ENCODE results near the gene NDST1.

Gene NDST1

DNA sequence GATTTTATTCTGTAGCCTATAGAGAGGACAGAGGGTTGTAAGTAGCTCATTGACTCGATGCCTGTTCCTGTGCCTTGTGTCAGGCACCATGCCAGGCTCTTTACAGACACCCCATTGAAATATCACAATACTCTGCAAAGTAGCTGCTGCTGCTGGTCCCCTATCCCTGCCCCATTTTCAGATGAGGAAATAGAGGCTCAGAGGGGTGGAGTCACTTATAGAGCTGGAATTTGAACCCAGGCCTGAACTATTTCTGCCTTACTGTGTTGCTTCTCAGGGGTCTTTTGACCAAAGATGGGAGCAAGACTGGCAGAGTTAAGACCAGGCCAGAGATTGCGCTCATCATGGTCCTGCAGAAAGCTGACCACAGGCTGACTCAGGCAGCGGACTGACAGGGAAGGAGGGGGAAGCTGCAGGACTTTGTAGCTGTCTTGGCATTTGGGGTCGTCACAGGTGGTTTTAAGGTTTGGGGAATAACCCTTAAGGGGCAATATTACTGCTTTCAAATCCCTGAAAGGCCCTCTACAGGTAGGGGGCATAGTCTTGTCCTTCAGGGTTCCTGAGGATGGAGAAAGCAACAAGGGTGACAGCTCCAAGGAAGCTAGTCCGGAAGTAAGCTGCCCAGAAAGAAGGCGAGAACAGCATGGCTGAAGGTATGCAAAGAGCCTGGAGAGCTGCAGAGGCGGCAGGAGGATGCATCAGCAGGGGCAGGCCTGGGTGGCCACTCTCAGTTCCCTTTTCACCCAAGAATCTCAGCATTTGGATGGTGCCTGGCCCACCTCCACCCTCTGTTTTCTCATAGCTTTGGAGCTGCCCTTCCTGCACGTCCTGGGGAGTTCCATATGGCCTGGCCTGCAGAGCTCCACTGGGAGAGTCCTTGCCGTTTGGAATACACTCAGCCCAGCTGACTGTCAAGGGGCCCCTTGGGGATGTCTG, 18.3 kb upstream of the NDST1 start:
- DNase-seq = no peak

DNA sequence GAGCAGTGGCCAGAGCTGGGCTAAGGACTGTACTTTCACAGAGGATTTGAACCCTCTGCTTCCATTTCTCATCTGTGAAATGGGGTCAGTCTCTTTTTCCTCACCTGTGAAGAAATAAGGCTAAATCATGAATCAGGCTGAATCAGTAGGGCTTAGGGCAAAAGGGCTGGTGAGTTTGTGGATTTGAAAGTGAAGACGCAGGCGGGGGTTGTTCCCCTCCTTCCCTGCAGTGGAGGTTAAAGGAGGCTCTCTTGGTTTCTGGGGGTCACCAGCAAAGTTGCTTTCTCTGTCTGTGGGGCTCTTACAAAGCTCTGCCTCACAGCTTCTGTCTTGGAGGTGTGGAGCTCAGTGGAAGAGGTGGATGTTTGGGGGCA, 17.6 kb upstream of the NDST1 start:
- no peak for DNase-seq

DNA sequence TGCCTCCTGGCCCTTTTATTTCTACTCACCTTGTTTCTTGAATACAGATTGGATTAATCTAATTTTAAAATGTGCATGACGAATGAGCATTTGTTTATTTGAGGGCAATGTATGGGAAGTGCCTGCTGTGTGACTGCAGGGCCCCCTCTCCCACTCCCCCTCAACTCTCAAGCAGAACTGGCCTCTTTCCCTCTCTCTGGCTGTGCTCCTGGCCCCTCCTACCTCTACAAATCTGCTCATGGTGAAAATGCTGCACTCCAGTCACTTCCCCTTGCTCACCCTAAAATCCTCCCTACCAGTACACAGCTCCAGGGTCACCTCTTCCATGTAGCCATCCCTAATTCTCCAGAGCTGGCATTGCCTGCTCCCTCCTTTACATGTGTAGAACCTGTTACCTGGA, 17.2 kb upstream of the NDST1 start:
- DNase-seq = no peak

DNA sequence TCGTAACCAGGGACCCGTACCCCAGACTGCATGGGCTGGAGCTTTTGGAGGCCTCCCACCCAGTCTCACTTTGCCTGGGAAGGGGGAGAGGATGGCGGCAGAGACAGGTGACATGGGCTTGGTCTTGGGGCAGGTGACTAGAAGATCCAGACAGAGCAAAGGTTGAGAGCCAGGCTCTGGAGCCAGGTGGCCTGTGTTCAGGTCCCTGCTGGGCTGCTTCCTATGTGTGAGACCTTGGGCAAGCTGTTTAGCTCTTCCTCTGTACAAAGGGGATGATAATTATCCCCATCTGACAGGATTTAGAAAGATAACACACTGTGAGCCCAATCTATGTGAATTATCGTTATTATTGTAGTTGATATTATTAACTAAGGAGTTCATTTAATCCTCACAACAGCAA, 16.1 kb upstream of the NDST1 start:
- no peak for DNase-seq

DNA sequence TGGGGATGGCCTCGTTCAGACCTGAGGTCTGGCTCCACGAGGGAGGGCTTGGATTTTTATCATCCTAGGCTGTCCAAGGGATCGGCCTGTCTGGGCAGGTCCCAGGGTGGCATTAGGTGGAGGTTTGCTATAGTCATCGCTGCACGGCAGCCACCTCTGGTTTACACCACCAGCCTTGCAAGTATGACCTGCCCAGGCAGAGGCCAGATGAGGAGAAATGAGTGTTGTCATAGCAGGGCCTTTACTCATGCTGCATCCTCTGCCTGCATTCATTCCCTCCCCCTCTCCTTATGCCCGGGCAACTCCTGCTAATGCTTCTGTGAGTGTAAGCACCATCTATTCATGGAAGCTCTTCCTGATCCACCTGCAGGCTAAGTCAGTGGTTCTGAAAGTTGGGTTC, 15.3 kb upstream of the NDST1 start:
- no peak for DNase-seq

DNA sequence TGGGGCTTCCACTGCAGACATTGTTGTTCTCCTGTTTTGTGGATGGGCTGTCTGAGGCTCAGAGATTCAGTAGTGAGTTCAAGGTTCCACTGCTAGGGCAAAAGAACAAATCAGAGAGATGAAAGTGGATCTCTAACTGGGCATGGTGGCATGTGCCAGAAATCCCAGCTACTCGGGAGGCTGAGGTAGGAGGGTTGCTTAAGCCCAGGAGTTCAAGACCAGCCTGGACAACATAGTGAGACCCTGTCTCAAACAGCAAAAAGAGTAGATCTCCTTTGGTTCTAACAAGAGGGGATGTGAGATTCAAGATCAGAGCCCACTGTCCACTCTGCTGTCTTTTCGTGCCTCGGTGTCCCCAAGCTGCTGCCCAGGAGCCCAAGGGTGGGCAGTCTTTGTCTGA, 11.8 kb upstream of the NDST1 start:
- DNase-seq = no peak

DNA sequence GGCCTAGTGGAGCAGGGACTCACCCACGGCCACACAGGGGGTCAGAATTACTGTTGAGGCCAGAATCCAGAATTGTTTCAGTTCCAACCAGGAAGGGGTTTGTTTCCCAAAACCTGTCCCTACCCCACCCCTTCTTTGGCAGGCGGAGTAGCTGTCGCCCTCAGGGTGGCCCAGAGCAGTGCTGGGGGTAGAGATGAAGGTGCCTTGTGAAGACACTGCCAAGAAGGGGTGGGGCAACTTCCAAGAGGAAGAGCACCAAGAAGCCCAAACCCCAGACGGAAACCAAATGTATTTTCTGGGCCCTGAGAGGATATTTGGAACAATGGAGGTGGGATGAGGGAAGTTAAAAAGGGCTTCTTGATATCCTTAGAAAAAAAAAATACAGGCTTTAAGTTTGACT, 11.4 kb upstream of the NDST1 start:
- DNase-seq = no peak

DNA sequence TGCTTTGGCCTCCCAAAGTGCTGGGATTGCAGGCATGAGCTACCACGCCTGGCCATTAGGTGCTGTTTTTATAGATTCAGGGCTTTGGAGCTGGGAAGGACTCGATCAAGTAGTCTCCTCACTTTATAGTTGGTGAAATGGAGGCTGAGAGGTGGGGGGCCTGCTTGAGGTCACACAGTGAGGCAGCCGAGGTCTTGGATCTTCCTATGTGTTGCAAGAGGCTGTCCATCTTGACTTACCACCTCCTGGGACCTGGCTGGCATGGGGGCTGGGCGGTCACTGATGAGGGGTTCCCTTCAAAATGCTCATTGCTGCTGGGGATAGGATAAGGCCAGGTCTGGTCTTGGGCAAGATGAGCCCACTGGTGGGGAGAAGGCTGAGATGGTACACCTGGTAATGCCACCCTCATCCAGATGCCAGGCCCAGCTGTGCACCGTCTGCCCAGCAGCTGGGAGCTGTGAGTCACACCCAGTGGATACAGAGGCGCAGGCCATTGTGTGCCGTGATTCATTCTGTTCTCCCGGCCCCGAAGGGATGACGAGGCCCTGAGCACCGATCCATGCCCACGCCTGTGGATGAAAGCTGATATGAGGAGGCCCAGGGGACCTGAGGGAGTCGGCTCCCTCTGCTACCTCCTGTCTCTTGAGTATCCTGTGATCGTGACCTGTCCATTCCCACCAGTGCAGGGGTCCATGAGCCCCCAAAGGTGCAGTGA, 10.5 kb upstream of the NDST1 start:
- no peak for DNase-seq

DNA sequence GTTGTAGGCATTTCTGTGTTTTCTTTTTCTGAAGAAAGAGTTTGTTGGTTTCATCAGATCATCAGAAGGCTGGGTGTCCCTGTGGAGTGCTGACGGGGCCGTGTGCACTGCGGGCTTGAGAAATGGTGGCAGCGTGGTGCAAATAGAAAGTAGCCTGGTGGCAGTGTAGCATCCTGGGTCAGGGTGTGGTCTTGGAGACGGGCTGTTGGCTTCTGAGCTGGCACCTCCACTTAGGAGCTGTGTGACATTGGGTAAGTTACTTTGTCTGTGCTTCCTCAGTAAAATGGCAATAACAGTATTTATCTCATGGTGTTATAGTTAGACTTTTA, 10.0 kb upstream of the NDST1 start:
- DNase-seq = no peak

DNA sequence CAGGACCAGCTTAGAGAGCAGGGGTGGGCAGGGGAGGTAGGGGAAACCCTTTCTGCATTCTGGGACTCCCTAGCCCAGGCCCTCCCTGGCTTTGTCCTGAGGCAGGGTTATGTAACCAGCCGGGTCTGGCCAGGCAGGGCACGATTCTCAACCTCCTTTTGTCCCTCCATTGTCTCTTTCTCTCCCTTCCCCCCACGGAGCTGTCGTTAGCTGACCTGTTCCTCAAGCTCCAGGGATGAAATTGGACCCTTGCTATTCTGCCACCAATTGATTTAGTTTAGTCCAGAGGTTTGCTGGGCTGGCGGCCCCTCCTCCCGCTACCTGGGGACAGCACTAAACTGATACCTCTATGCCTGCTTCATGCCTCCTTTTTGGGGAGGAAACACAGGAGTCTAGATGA, 9.4 kb upstream of the NDST1 start:
- no peak for DNase-seq

DNA sequence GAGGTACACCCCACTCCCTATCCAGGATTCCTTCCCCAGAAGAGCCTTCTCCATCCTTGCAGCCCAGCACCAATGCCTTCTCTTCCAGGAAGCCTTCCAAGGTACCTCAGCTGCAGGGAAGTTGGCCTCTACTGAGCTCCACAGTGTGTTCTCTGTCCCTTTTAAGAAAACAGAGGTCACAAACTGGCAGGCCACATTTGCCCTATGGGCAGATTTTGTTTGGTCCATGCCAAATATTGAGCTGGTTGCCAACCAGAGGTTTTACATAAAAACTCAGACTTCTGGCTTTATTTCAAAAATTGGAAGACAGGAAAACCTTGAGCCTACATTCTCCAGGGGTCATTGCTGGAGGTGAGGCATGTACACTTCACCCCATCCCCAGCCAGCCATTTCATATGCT, 9.0 kb upstream of the NDST1 start:
- no peak for DNase-seq

DNA sequence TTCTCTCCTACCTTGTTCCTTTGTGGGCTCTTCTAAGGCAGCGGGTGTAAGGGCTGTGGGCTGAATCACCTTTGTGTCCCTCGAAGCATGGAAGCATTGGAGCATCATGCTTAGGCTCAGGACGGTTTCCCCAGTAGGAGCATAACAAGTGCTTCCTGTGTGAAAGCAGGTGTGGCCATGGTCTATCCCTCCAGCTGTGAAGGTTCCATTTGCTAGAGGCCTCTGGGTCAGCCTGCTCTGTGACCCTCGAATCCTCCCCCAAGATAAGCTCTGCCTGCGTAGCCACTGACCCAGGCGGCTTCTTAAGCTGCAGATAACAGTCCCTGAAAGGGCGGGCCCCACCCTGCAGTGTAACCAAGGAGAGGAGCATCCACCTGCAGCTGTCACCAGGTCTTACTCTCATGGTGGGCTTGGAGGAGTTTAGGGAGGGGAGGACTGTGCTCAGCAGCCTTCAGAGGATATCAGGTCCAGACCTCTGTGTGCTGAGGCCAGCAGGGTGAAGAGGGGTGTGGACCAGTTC, 8.4 kb upstream of the NDST1 start:
- DNase-seq = no peak

DNA sequence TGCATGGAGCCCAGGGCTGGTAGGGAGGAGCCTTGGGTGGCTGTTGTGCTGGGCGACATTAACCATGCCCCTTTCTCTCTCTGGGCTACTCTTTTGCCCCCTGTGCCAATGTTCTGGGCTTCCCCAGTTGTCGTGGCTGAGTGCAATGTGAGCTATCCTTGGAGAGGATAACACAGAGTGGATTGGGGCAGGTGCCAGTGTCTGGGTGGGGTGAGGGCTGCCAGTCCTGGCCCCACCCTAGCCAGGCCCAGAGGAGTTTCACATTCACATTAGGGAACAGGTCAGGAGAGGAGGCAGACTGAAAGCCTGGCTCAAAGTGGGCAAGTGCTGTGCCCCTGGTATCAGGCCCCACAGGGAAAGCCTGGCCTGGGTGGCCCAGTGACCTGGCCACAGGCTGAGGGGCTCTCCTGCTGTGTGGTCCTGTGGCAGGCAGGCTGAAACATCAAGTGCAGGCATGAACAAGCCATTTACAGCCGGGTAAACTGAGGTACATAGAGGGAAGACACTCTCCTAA, 7.5 kb upstream of the NDST1 start:
- DNase-seq = no peak

DNA sequence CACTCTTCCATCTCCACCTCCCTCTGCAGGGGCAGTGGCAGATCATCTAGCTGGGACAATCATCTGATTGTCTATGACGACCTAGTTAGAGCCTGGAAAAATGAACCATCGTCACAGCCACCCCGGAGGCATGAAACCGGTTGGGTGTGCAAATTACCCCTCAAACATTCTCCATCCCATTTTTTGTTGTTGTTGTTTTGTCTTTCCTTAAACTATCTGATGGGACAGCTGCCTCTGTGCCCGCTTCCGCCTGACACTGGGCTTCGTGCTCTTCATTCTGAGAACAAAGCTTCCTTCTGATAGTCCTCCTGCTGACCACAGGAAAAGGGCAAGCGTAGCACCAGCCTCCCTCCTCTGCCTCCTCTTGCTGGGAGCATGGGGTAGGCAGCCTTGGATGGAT, 7.0 kb upstream of the NDST1 start:
- DNase-seq = no peak

DNA sequence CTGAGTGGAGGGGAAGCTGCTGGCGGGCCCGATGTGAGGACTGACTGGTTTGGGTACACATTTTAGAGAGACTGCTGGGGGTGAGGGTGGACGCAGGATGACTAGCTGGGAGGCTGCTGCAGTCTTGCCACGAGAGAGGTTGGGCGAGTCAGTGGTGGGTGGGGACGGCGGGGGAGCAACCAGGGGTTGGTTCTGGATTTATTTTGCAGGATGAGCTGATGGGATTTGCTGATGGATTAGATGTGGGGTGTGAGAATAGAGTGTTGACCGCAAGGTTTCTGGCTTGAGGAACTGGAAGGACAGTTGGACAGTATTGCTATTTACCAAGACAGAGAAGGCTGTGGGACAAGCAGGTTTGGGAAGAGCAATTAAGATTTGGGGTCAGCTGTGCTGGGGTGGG, 5.8 kb upstream of the NDST1 start:
- DNase-seq = no peak

DNA sequence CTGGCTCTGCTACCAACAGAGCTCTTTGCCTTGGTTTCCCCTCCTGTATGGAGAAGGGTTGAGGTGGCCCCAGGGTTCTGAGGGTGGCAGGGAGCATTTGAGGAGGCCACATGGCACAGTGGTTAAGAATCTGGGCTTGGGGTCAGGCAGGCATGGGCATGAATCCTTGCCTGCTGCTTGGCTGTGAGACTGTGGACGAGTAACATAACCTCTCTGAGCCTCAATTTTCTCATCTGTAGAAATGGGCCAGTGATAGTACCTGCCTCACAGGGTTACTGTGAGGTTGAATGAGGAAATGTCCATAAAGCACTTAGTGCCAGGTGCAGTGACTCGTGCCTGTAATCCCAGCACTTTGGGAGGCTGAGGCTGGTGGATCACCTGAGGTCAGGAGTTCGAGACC, 5.1 kb upstream of the NDST1 start:
- DNase-seq = no peak

DNA sequence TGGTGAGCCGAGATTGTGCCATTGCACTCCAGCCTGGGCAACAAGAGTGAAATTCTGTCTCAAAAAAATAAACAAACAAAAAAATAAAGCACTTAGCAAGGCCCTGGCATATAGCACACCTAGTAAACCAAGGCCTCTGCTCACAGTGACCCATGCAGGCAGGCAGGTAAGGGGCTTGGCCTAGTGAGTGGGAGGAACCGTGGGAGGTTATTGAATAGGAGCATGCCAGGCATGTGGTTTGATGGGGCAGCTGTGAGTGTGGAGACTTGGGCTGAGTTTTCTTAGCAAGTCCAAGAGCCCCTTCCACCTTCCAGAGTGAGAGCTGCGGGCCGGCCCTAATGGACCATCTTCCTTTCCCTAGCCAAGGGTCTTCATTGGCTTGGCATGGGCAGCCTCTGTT, 4.5 kb upstream of the NDST1 start:
- no peak for DNase-seq

DNA sequence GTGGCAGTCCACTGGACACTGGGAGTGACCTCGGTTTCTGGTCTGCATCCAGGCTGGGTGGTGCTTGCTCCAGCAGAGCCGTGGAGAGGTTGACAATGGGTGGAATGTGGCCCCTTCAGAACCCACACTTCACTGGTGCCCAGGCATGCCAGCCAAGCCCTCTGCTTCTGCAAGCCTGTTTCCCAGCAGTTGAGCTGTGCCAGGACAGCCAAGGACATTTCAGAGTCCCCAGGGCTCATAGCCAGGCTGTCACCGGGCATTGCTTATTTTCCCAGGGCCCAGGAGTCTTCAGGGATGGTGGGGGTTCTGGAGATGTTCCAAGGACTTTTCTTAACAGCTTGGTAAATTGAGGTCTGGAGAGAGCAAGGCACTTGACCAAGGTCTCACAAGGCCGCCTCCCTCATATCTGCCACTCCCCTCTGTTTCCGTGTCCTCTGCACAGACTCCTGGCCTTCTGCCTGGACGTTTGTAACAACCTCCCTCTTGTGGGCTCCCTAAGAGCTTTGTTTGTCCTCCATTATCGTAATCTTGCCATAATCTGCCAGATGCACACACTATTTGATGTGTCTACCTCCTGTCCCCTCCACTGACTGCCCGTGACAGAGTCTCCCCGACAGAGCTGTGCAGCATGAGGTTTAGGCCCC, 3.8 kb upstream of the NDST1 start:
- DNase-seq = no peak

DNA sequence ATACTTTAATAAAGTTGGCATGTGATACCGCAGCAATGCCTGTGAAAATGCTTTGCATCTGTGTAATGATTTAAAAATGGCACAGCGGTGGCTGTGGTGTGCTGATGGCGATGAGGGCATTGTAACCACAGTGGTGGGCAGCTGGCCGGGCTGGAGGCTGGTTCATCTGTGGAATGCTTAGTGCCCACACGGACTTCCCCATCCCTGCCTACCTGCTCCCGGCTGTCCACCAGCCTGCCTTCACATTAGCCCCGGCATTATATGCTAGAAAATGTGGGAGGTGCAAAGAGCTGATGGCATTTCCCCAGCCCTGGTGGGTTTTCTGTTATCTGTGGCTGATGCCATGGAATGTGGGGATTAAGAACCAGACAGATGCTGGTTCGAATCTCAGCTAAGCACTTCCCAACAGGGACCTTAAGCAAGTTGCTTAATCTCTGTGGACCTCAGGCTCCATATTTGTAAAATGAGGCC, 2.9 kb upstream of the NDST1 start:
- no peak for DNase-seq

DNA sequence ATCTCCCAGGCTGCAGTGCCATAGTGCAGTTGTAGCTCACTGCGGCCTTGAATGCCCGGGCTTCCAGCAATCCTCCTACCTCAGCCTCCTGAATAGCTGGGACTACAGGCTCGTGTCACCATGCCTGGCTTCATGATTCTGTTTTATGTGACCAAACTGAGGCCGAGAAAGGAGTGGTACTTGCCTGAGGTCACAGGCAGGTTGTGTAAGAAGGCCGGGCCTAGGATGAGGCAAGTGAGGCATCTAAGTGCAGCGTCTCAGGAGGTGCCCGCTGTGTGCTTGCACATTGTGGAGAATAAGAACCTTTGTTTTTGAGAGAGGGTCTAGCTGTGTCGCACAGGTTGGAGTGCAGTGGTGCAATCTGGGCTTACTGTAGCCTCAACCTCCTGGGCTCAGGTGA, 2.1 kb upstream of the NDST1 start:
- no peak for DNase-seq

DNA sequence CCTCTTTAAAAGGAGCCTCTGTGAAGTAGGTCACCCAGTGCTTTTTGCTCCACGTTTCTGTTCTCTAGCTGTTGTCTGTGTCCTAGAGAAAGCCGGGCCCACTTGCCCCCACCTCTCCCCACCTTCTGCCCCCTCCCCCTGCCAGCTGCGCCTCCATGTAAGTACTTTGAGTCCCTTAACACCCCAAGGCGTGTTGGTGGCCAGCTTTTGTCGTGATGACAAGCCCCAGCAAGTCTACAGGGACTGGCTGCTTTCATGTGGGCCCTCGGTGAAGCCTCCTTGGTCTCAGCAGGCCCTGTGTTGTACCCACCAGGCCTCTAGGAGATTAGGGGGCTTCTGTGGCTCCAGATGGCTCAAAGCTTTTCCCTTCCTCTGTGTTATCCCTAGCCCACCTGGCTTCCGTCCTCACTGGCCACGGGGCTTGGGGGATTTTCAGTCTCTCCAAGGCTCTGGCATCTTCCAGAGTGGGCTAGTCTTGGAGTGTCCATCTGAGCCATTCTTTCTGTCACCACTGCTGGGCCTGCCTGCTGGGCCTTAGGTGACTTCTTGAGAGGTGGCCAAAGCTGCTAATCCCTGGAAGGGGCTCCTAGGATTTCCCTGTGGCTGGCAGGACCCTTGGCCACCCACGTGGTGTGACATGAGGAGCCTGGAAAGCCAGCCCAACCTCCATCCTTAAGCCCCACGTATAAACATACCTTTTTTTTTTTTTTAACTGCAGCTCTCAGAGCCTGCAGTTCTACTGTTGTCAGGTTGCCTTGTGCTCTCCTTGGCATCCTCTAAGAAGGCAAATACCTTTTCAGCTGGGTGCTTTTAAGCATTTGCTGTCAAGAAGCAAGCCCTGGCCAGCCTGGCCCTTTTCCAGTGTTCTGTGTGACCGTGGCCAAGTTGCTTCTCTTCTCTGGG, 1.1 kb upstream of the NDST1 start:
- DNase-seq = no peak

DNA sequence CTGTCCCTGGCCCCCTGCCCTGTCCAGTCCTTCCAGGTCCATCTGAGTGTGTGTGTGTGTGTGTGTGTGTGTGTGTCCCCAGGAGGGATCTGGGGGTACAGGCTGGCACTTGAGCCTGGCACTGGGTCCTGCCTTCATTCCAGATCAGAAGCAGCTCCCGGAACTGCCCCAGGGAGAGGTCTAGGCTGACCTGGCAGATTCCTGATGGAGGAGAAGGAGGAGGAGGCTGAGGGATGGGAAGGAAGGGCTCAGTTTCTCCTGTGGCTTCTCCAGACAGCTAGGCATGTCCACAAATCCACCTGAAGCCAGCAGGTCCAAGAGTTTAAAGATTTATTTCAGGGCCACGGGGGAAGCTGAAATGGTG, 328 bp downstream of the NDST1 start:
- no peak for DNase-seq

DNA sequence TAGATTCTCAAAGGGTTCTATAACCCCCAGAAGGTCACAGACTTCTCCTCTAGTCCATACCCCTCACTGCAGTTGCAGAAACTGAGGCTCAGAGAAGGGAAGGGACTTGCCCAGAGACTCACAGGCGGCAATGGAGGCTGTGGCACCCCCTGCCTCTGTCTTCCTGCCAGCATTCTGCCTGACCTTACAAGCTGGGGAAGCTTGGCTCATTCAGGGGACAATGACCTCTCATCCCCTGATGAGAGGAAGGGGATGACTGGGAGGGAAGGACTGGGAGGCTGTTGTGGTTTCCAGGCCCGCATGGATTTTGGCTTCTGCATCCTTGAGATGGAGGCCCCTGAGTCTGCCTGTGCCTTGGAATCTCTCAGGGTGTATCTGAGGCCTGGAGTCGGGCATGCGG, 897 bp downstream of the NDST1 start:
- no peak for DNase-seq

Measured in NCI-H187 (cell line).